ENCODE data around the gene ADAMTS16. TPM values are rescaled to one million over a fixed set of nuclear protein-coding genes. Genes with fewer than 3 reads are reported as not detected.

ADAMTS16 gene
- total and polyA plus RNA-seq, 2 experiments from 2014 or later = 2.8 to 15.4 TPM

- Histone ChIP-seq H3K4me3 (no peak overlapping the region), H3K27me3 (ENCODE audit: insufficient read depth) (no peaks in the 10 kb centered on the region), H3K36me3 (ENCODE audit: insufficient read depth) (no peaks in the 10 kb centered on the region), H2AFZ (no peak overlapping the region), H3K9me2 (ENCODE audit: insufficient read depth) (no peaks in the 10 kb centered on the region), H3K27ac (ENCODE audit: low read depth) (no peak overlapping the region), H4K20me1 (replicated peaks; ENCODE audit: insufficient read depth) (no peaks in the 10 kb centered on the region), H3K4me1 (ENCODE audit: insufficient read depth) (no peaks in the 10 kb centered on the region), H3K79me2 (replicated peaks; ENCODE audit: insufficient read depth) (no peaks in the 10 kb centered on the region), H3F3A (replicated peaks; ENCODE audit: low read depth) (no peaks in the 10 kb centered on the region), H3K4me2 (no peak overlapping the region)
- H3K27me3 Mint-ChIP-seq (ENCODE audit: insufficient read depth, low read depth, poor library complexity) = peaks cover 2% of the 10 kb centered on the region
- H3K4me3 Mint-ChIP-seq = no peak overlapping the region
- no peak for DNase-seq (ENCODE audit: low spot score)
- H3K4me1 Mint-ChIP-seq = peaks cover 19% of the 10 kb centered on the region
- H3K9me3 Mint-ChIP-seq = peaks cover 2% of the 10 kb centered on the region; the same call in 2 of the 3 replicates
- H3K36me3 Mint-ChIP-seq (ENCODE audit: low read depth) = peaks cover 11% of the 10 kb centered on the region; the same call in 2 of the 3 replicates
- no peak for ATAC-seq
- TF ChIP-seq POLR2AphosphoS5 (IDR thresholded peaks at IDR 0.05; ENCODE audit: low read depth) = no peak
- no peak for TF ChIP-seq REST (IDR thresholded peaks at IDR 0.05; ENCODE audit: unreplicated experiment)
- TF ChIP-seq ZNF331 (CRISPR knock-in tag; IDR thresholded peaks at IDR 0.05; ENCODE audit: low read depth) = no peak
- no peak for TF ChIP-seq EZH2 (IDR thresholded peaks at IDR 0.05; ENCODE audit: low read depth, unreplicated experiment)
- TF ChIP-seq ZNF462 (CRISPR knock-in tag; IDR thresholded peaks at IDR 0.05) = no peak
- no peak for TF ChIP-seq STAT1 (IDR thresholded peaks at IDR 0.05; ENCODE audit: unreplicated experiment)
- no peak for TF ChIP-seq JUNB (IDR thresholded peaks at IDR 0.05; ENCODE audit: unreplicated experiment)
- no peak for TF ChIP-seq CREB1 (CRISPR knock-in tag; IDR thresholded peaks at IDR 0.05; ENCODE audit: low read depth)
- TF ChIP-seq EZH2phosphoT487 (IDR thresholded peaks at IDR 0.05; ENCODE audit: unreplicated experiment) = no peak
- no peak for TF ChIP-seq CTCF (conservative IDR thresholded peaks at IDR 0.05; ENCODE audit: low read depth in 2 of 2)
- no peak for TF ChIP-seq ZNF114 (CRISPR knock-in tag; IDR thresholded peaks at IDR 0.05)
- no peak for TF ChIP-seq ETS1 (IDR thresholded peaks at IDR 0.05)
- TF ChIP-seq NANOG (IDR thresholded peaks at IDR 0.05; ENCODE audit: borderline replicate concordance) = no peak
- H3K27ac Mint-ChIP-seq = no peak overlapping the region
Observed at GRCh38 chr5:5289537-5289936, 149.4 kb downstream of the ADAMTS16 start.
